Upper lobe of left lung (tissue), 6 donors: ENCODE results near the gene SMAD7. TPM values are rescaled to one million over a fixed set of nuclear protein-coding genes. Genes with fewer than 3 reads are reported as not detected.

Source experiments
- ATAC-seq, 2 donors: fragments of 200-7000 bp; cut with Tn5 transposase; one replicate each; pipeline ENCODE4 v1.9.1; 2022; ENCODE audit warnings: mild to moderate bottlenecking in 2 of 2, moderate library complexity in 2 of 2; ENCODE audit not compliant: low FRiP score in 2 of 2
- DNase-seq, 2 donors: peaks; one replicate each; pipeline ENCODE4 v3.0.0-alpha.2; 2019 to 2020
- H3K27ac ChIP-seq, 4 donors: fragments of 200-600 bp; sonication (generic); one replicate each; pipeline ENCODE4 v1.5.1; 2016 to 2019
- H3K27me3 ChIP-seq, 4 donors: fragments of 200-600 bp; sonication (generic); one replicate each; pipeline ENCODE4 v1.5.1; 2017 to 2019
- H3K36me3 ChIP-seq, 4 donors: fragments of 200-600 bp; sonication (generic); one replicate each; pipeline ENCODE4 v1.5.1; 2016 to 2019
- H3K4me1 ChIP-seq, 4 donors: fragments of 200-600 bp; sonication (generic); one replicate each; pipeline ENCODE4 v1.5.1; 2018 to 2019
- H3K4me3 ChIP-seq, 4 donors: fragments of 200-600 bp; sonication (generic); one replicate each; pipeline ENCODE4 v1.5.1; 2017 to 2019; ENCODE audit warnings: mild to moderate bottlenecking in 2 of 4, moderate library complexity in 1 of 4
- H3K9me3 ChIP-seq, 4 donors: fragments of 200-600 bp; sonication (generic); one replicate each; pipeline ENCODE4 v1.5.1; 2018 to 2019
- CTCF ChIP-seq, 6 experiments: fragments of 450-650 bp in 4 of 6; fragments of 200-600 bp in 2 of 6; sonication (generic) in 2 of 6; IDR thresholded peaks; one replicate each; pipeline ENCODE4 v1.5.1; 2016 to 2019; ENCODE audit warnings: antibody characterized with exemption in 6 of 6
- EP300 ChIP-seq, 4 donors: sonication (generic); formaldehyde crosslinking; IDR thresholded peaks; one replicate each; pipeline ENCODE4 v1.5.1; 2017; ENCODE audit warnings: antibody characterized with exemption in 4 of 4, control low read depth in 2 of 4
- POLR2A ChIP-seq, 4 donors: fragments of 450-650 bp; IDR thresholded peaks; one replicate each; pipeline ENCODE4 v1.5.1; 2016 to 2017; ENCODE audit warnings: antibody characterized with exemption in 4 of 4, mild to moderate bottlenecking in 2 of 4
- POLR2AphosphoS5 ChIP-seq, 2 donors: sonication (generic); formaldehyde crosslinking; IDR thresholded peaks; one replicate each; pipeline ENCODE4 v1.5.1; 2017; ENCODE audit warnings: antibody characterized with exemption in 2 of 2
- WGBS, 2 donors: methylation state at CpG; one replicate each; pipeline ENCODE4 v1.1.5; 2017 to 2018; 5-methylcytosine and 5-hydroxymethylcytosine counted together
- total RNA-seq, 6 donors: library from RNA; depleted of rRNA in 4 of 6; stranded (reverse); fragments of >200 nt in 4 of 6; gene quantifications; one replicate each; pipeline versions ENCODE4 v1.1.0 to v1.2.1, GENCODE V29; 2016 to 2021
- donor health status: DM: no; HTN: no; CAD: no; lungs with moderate emphysema.
- donor health status: DM: no; HTN: yes; CAD: no; lungs with severe emphysema.

The SMAD7 gene
- total RNA-seq, 6 donors from 2014 or later: 39.6 to 89.0 (median 61.5) TPM

GRCh38 chr18:48885924-48886400 lies 64.8 kb downstream of the SMAD7 start:
- DNase-seq: peak in 1 of 2 donors; percentile 56
- TF ChIP-seq EP300 (IDR thresholded peaks at IDR 0.05) (no peak), POLR2AphosphoS5 (IDR thresholded peaks at IDR 0.05) (no peak)

GRCh38 chr18:48885266-48885923 lies 65.4 kb downstream of the SMAD7 start:
- no peak for ATAC-seq
- DNase-seq: no peak

More at GRCh38 chr18:48885924-48886400, 64.8 kb downstream of the SMAD7 start:
- Histone ChIP-seq H3K9me3 (no peaks in the 10 kb centered on the region), H3K27me3 (no peaks in the 10 kb centered on the region), H3K4me3 (no peak overlapping the region), H3K27ac (no peak overlapping the region), H3K4me1 (peaks cover 7 to 23% (median 14%) of the 10 kb centered on the region in 4 donors), H3K36me3 (no peaks in the 10 kb centered on the region)
- ATAC-seq: no peak
- WGBS, 2 donors: 92 to 95% methylated on average over 7 of the region's 7 CpGs

GRCh38 chr18:48884771-48885170 lies 66.0 kb downstream of the SMAD7 start:
- Histone ChIP-seq H3K27me3 (no peaks in the 10 kb centered on the region), H3K9me3 (no peaks in the 10 kb centered on the region), H3K36me3 (no peaks in the 10 kb centered on the region), H3K4me3 (no peak overlapping the region), H3K27ac (no peak overlapping the region), H3K4me1 (peaks cover 7 to 23% (median 14%) of the 10 kb centered on the region in 4 donors)
- TF ChIP-seq POLR2AphosphoS5 (IDR thresholded peaks at IDR 0.05): no peak
- no peak for TF ChIP-seq POLR2A (IDR thresholded peaks at IDR 0.05)
- no peak for TF ChIP-seq EP300 (IDR thresholded peaks at IDR 0.05)
- no peak for TF ChIP-seq CTCF (IDR thresholded peaks at IDR 0.05)
- ATAC-seq: no peak
- WGBS, 2 donors: 84 to 91% methylated on average over 4 of the region's 4 CpGs
- no peak for DNase-seq

More at GRCh38 chr18:48885266-48885923, 65.4 kb downstream of the SMAD7 start:
- Histone ChIP-seq H3K27me3 (no peaks in the 10 kb centered on the region), H3K4me3 (no peak overlapping the region), H3K27ac (no peak overlapping the region), H3K36me3 (no peaks in the 10 kb centered on the region), H3K4me1 (peaks cover 7 to 23% (median 14%) of the 10 kb centered on the region in 4 donors), H3K9me3 (no peaks in the 10 kb centered on the region)
- TF ChIP-seq EP300 (IDR thresholded peaks at IDR 0.05) (no peak), POLR2A (IDR thresholded peaks at IDR 0.05) (no peak), POLR2AphosphoS5 (IDR thresholded peaks at IDR 0.05) (no peak), CTCF (IDR thresholded peaks at IDR 0.05) (no peak)
- WGBS, 2 donors: 93 to 96% methylated on average over 11 of the region's 11 CpGs

- H3K27ac ChIP-seq: no peak overlapping the region
- peaks cover 7 to 21% (median 11%) of the 10 kb centered on the region in 4 donors for H3K4me1 ChIP-seq
- no peaks in the 10 kb centered on the region for H3K27me3 ChIP-seq
- ATAC-seq: no peak
- WGBS, 2 donors: 89 to 90% methylated on average over 4 of the region's 4 CpGs
- H3K4me3 ChIP-seq: no peak overlapping the region
- H3K36me3 ChIP-seq: no peaks in the 10 kb centered on the region
- TF ChIP-seq CTCF (IDR thresholded peaks at IDR 0.05) (no peak), POLR2A (IDR thresholded peaks at IDR 0.05) (no peak), POLR2AphosphoS5 (IDR thresholded peaks at IDR 0.05) (no peak), EP300 (IDR thresholded peaks at IDR 0.05) (no peak)
- DNase-seq: no peak
- H3K9me3 ChIP-seq: no peaks in the 10 kb centered on the region
Observed at GRCh38 chr18:48884306-48884705, 66.5 kb downstream of the SMAD7 start.

GRCh38 chr18:48882379-48882778 lies 68.4 kb downstream of the SMAD7 start:
- Histone ChIP-seq H3K4me3 (no peak overlapping the region), H3K27ac (no peak overlapping the region), H3K36me3 (no peaks in the 10 kb centered on the region), H3K27me3 (no peaks in the 10 kb centered on the region), H3K9me3 (no peaks in the 10 kb centered on the region), H3K4me1 (peaks cover 2 to 15% (median 8%) of the 10 kb centered on the region in 4 donors)
- ATAC-seq: no peak
- DNase-seq: no peak
- TF ChIP-seq POLR2AphosphoS5 (IDR thresholded peaks at IDR 0.05): no peak
- no peak for TF ChIP-seq POLR2A (IDR thresholded peaks at IDR 0.05)
- TF ChIP-seq EP300 (IDR thresholded peaks at IDR 0.05): no peak
- no peak for TF ChIP-seq CTCF (IDR thresholded peaks at IDR 0.05)
- 90 to 96% methylated on average over 4 of the region's 4 CpGs for WGBS, 2 donors
